ENCODE results near the gene C1orf167. TPM values are rescaled to one million over a fixed set of nuclear protein-coding genes. Genes with fewer than 3 reads are reported as not detected.

C1orf167 gene
- total and polyA plus RNA-seq, 4 experiments from 2014 or later: not detected

DNA sequence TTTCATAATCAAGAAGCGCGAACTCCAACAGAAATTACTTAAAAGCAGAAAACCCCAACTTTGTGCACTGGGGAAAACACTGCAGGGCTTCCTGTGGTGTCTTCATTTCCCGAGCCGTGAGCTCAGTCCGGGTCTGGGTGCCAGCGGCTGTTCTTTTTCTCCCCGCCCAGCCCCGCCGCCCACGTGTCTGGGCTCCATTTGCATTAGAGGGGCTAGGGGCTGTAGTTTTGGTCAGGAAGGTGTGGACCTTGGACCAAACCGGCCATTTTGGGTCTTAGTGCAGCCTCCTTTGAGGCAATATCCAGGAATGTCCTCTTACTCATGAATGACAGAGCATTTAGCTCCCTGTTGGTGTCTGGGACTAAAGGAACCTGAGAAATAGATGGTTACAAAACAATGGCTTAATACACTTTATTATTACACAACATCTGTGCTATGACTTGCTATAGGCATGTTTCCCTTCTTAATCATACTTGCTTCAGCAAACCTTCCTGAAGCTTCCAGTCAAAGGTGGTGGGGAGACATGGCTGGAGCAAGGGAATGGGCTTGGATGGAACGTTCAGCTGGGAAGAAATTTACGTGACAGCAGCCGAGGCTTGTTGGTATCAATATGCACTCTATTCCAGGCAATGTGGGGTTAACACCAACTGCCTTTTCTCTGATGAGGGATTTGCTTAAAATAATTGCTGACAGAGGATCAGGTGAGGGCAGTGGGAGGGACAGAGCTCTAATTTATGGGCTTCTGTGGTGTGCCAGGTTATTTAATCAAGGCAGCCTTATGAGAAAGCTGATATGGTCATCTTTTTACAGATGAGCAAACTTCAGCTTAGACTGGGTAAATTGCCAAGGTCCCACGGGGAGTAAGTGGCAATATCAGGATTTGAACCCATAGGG is 25.0 kb upstream of the C1orf167 start:
- Mint-ChIP-seq H3K36me3 (peaks cover 0 to 2% of the 10 kb centered on the region in 2 donors), H3K27ac (peak overlapping the region; percentile 43 to 81 (median 70)), H3K27me3 (no peaks in the 10 kb centered on the region), H3K9me3 (no peaks in the 10 kb centered on the region), H3K4me1 (peaks cover 41 to 81% (median 56%) of the 10 kb centered on the region in 4 donors), H3K4me3 (peak overlapping the region; percentile 89 to 97 (median 92))
- H3K27ac ChIP-seq (ENCODE audit: low read depth, low read length): peak overlapping the region; percentile 81
- H3K36me3 ChIP-seq (ENCODE audit: insufficient read depth, low read length): no peaks in the 10 kb centered on the region
- no peaks in the 10 kb centered on the region for H3K27me3 ChIP-seq (ENCODE audit: insufficient read depth, low read length)
- no peaks in the 10 kb centered on the region for H3K9me3 ChIP-seq (ENCODE audit: control insufficient read depth in 1 of 2, low read length in 2 of 2)
- ChIA-PET POLR2A (ENCODE audit: partially characterized antibody) (interaction anchor here (0.7 to 4.4 kb wide), 8 partner anchors 11 to 724 kb away, joined by 3 to 31 read pairs (median 5); partner anchors contain the start of genes CLCN6, FBXO6, MTHFR and TARDBP), CTCF (ENCODE audit: partially characterized antibody) (interaction anchor here (0.9 to 3.6 kb wide), 8 partner anchors 15 to 699 kb away, joined by 3 to 20 read pairs (median 4); partner anchors contain the start of gene FBXO6)
- DNase-seq: peak; percentile 42 to 56 (median 44)
- H3K4me3 ChIP-seq (ENCODE audit: low read length in 2 of 2): peak overlapping the region; percentile 84 to 93
- H3K4me1 ChIP-seq (ENCODE audit: insufficient read depth, low read length): peaks cover 60% of the 10 kb centered on the region
- intact Hi-C loops (cut with micrococcal nuclease): loop anchor here (2.0 kb wide), 2 partner anchors 18 to 70 kb away; partner anchors contain the start of gene CLCN6

DNA sequence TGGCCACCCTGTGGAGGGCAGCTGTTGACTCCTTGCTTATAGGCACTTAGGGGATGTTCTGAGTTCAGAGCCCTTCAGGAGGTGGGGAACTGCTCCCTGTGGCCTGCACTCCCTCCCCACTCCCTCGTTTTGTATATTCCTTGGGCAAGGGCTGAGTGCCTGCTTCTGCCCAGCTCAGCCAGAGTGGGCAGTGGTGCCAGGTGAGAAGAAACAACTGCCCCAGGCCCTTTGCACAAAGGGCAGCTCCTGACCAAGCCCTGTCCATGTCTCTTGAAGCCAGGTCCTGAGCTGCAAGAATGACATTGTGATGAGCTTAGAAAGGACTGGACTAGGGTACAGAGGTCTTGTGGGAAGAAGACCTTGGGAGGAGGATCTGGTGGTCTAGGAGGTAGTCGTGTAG is 23.9 kb upstream of the C1orf167 start:
- Mint-ChIP-seq H3K9me3 (peaks cover 0 to 2% (median 0%) of the 10 kb centered on the region in 8 donors), H3K4me1 (peaks cover 45 to 82% (median 62%) of the 10 kb centered on the region in 4 donors), H3K4me3 (peak overlapping the region in 6 of 8 donors; percentile 15 to 96 (median 32)), H3K27ac (peak overlapping the region in 4 of 7 donors; percentile 6 to 79 (median 71)), H3K36me3 (peaks cover 0 to 2% of the 10 kb centered on the region in 2 donors), H3K27me3 (no peaks in the 10 kb centered on the region)
- H3K4me3 ChIP-seq (ENCODE audit: low read length in 2 of 2): no peak overlapping the region
- no peaks in the 10 kb centered on the region for H3K9me3 ChIP-seq (ENCODE audit: control insufficient read depth in 1 of 2, low read length in 2 of 2)
- POLR2A ChIA-PET (ENCODE audit: partially characterized antibody): interaction anchor here (0.9 to 4.4 kb wide), 4 partner anchors 19 to 170 kb away, joined by 3 to 31 read pairs (median 14); partner anchors contain the start of gene FBXO6
- no peak for DNase-seq
- no peaks in the 10 kb centered on the region for H3K27me3 ChIP-seq (ENCODE audit: insufficient read depth, low read length)
- no peak overlapping the region for H3K27ac ChIP-seq (ENCODE audit: low read depth, low read length)
- CTCF ChIA-PET (ENCODE audit: partially characterized antibody): interaction anchor here (1.1 to 3.6 kb wide), 4 partner anchors 19 to 700 kb away, joined by 3 to 20 read pairs (median 10); partner anchors contain the start of gene FBXO6
- H3K4me1 ChIP-seq (ENCODE audit: insufficient read depth, low read length): peaks cover 67% of the 10 kb centered on the region
- no peaks in the 10 kb centered on the region for H3K36me3 ChIP-seq (ENCODE audit: insufficient read depth, low read length)
- intact Hi-C loops (cut with micrococcal nuclease): no loop called here

GRCh38 chr1:11738783-11739182 is 23.2 kb upstream of the C1orf167 start:
- no peaks in the 10 kb centered on the region for H3K27me3 Mint-ChIP-seq
- H3K4me3 ChIP-seq (ENCODE audit: low read length in 2 of 2): no peak overlapping the region
- H3K27ac Mint-ChIP-seq: peak overlapping the region in 3 of 7 donors; percentile 37 to 79 (median 67)
- intact Hi-C loops (cut with micrococcal nuclease): no loop called here
- no peak for DNase-seq
- no peaks in the 10 kb centered on the region for H3K9me3 ChIP-seq (ENCODE audit: control insufficient read depth in 1 of 2, low read length in 2 of 2)
- H3K27me3 ChIP-seq (ENCODE audit: insufficient read depth, low read length): no peaks in the 10 kb centered on the region
- ChIA-PET CTCF (ENCODE audit: partially characterized antibody) (interaction anchor here (3.6 kb wide), 1 partner anchor 75 kb away, joined by 18 read pairs; the partner anchor contains the start of gene FBXO6), POLR2A (ENCODE audit: partially characterized antibody) (no interaction called here)
- peaks cover 0 to 2% of the 10 kb centered on the region in 2 donors for H3K36me3 Mint-ChIP-seq
- H3K4me3 Mint-ChIP-seq: peak overlapping the region in 3 of 8 donors; percentile 7 to 26 (median 26)
- H3K4me1 Mint-ChIP-seq: peaks cover 45 to 80% (median 62%) of the 10 kb centered on the region in 4 donors
- no peaks in the 10 kb centered on the region for H3K36me3 ChIP-seq (ENCODE audit: insufficient read depth, low read length)
- no peak overlapping the region for H3K27ac ChIP-seq (ENCODE audit: low read depth, low read length)
- peaks cover 67% of the 10 kb centered on the region for H3K4me1 ChIP-seq (ENCODE audit: insufficient read depth, low read length)
- H3K9me3 Mint-ChIP-seq: peaks cover 0 to 2% (median 0%) of the 10 kb centered on the region in 8 donors

DNA sequence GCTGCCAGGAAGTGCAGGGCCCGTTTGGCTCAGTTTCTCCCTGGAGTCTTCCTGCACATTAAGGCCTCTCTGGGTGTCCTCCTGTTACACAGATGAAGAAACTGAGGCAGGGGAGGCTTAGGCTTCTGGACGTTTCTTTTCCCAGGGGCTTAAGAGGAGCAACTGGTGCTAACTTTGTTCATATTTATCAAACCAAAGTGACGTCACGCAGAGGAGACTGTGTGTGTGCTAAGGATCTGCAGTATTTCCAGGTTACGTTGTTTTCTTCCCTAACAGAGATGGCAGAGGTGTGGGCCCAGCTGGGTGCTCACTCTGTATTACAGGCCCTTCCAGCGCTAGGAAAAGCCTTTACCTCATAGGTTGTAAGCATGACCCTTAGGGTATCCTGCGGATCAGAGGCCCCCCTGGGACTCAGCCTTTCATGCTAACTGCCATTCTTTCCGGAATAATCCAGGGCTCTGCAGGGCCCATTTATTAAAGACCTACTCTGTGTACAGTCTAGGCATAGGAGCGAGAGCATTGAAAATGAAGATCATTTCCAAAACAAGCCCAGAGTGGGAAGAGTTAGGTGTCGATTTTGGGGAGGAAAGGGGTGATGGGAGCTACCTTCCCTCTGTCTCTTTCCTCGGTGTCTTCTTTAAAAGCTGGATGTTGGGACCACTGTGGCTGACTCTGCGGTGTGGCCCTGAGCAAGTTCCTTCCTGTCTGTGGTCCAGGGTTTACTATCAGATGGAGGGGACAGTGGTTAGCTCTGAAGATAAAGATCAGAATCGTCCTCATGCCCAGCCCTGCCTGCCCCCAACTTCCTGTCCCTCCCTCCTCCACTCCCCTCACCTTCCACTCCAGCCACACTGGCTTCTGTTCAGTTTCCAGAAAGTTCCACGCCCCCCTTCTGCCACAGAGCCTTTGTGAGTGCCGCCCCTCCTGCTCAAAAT is 21.5 kb upstream of the C1orf167 start:
- H3K9me3 ChIP-seq (ENCODE audit: control insufficient read depth in 1 of 2, low read length in 2 of 2): no peaks in the 10 kb centered on the region
- Mint-ChIP-seq H3K9me3 (peaks cover 0 to 2% (median 0%) of the 10 kb centered on the region in 8 donors), H3K27ac (peak overlapping the region in 6 of 7 donors; percentile 18 to 66 (median 54)), H3K27me3 (no peaks in the 10 kb centered on the region), H3K36me3 (peaks cover 0 to 3% of the 10 kb centered on the region in 2 donors), H3K4me1 (peaks cover 43 to 80% (median 60%) of the 10 kb centered on the region in 4 donors), H3K4me3 (peak overlapping the region in 7 of 8 donors; percentile 63 to 83 (median 74))
- intact Hi-C loops (cut with micrococcal nuclease): no loop called here
- peaks cover 65% of the 10 kb centered on the region for H3K4me1 ChIP-seq (ENCODE audit: insufficient read depth, low read length)
- no peaks in the 10 kb centered on the region for H3K36me3 ChIP-seq (ENCODE audit: insufficient read depth, low read length)
- H3K4me3 ChIP-seq (ENCODE audit: low read length in 2 of 2): peak overlapping the region; percentile 9 to 14
- no peaks in the 10 kb centered on the region for H3K27me3 ChIP-seq (ENCODE audit: insufficient read depth, low read length)
- H3K27ac ChIP-seq (ENCODE audit: low read depth, low read length): no peak overlapping the region
- ChIA-PET POLR2A (ENCODE audit: partially characterized antibody) (interaction anchor here (1.0 to 2.1 kb wide), 3 partner anchors 10 to 167 kb away, joined by 3 to 6 read pairs (median 4); no protein-coding TSS in a partner anchor), CTCF (ENCODE audit: partially characterized antibody) (interaction anchor here (1.2 kb wide), 1 partner anchor 29 kb away, joined by 3 read pairs; no protein-coding TSS in a partner anchor)
- DNase-seq: peak; percentile 29 to 50 (median 36)

- Histone ChIP-seq H3K27me3 (ENCODE audit: insufficient read depth, low read length) (no peaks in the 10 kb centered on the region), H3K9me3 (ENCODE audit: control insufficient read depth in 1 of 2, low read length in 2 of 2) (no peaks in the 10 kb centered on the region), H3K4me1 (ENCODE audit: insufficient read depth, low read length) (peaks cover 61% of the 10 kb centered on the region), H3K4me3 (ENCODE audit: low read length in 2 of 2) (no peak overlapping the region), H3K36me3 (ENCODE audit: insufficient read depth, low read length) (no peaks in the 10 kb centered on the region), H3K27ac (ENCODE audit: low read depth, low read length) (no peak overlapping the region)
- ChIA-PET CTCF (ENCODE audit: partially characterized antibody) (interaction anchor here (1.1 to 1.2 kb wide), 2 partner anchors 22 to 30 kb away, joined by 3 read pairs; no protein-coding TSS in a partner anchor), POLR2A (ENCODE audit: partially characterized antibody) (interaction anchor here (1.6 to 2.1 kb wide), 2 partner anchors 11 to 46 kb away, joined by 4 to 6 read pairs; no protein-coding TSS in a partner anchor)
- peaks cover 0 to 2% (median 0%) of the 10 kb centered on the region in 8 donors for H3K9me3 Mint-ChIP-seq
- peaks cover 42 to 72% (median 58%) of the 10 kb centered on the region in 4 donors for H3K4me1 Mint-ChIP-seq
- intact Hi-C loops (cut with micrococcal nuclease): no loop called here
- no peak overlapping the region for H3K27ac Mint-ChIP-seq
- peaks cover 7 to 11% of the 10 kb centered on the region in 2 donors for H3K36me3 Mint-ChIP-seq
- H3K27me3 Mint-ChIP-seq: no peaks in the 10 kb centered on the region
- no peak for DNase-seq
- H3K4me3 Mint-ChIP-seq: peak overlapping the region in 6 of 8 donors; percentile 6 to 83 (median 74)
These were observed 20.5 kb upstream of the C1orf167 start for GRCh38 chr1:11741482-11741881.

GRCh38 chr1:11741919-11742558 is 20.0 kb upstream of the C1orf167 start:
- H3K4me1 ChIP-seq (ENCODE audit: insufficient read depth, low read length): peaks cover 55% of the 10 kb centered on the region
- no peak overlapping the region for H3K27ac ChIP-seq (ENCODE audit: low read depth, low read length)
- no peak for DNase-seq
- peaks cover 13 to 16% of the 10 kb centered on the region in 2 donors for H3K36me3 Mint-ChIP-seq
- no peak overlapping the region for H3K4me3 ChIP-seq (ENCODE audit: low read length in 2 of 2)
- H3K4me3 Mint-ChIP-seq: peak overlapping the region in 5 of 8 donors; percentile 6 to 73 (median 46)
- intact Hi-C loops (cut with micrococcal nuclease): no loop called here
- H3K36me3 ChIP-seq (ENCODE audit: insufficient read depth, low read length): no peaks in the 10 kb centered on the region
- no peaks in the 10 kb centered on the region for H3K27me3 Mint-ChIP-seq
- ChIA-PET CTCF (ENCODE audit: partially characterized antibody) (interaction anchor here (1.1 kb wide), 1 partner anchor 22 kb away, joined by 3 read pairs; no protein-coding TSS in a partner anchor), POLR2A (ENCODE audit: partially characterized antibody) (interaction anchor here (1.6 to 2.1 kb wide), 2 partner anchors 11 to 46 kb away, joined by 4 to 6 read pairs; no protein-coding TSS in a partner anchor)
- no peaks in the 10 kb centered on the region for H3K27me3 ChIP-seq (ENCODE audit: insufficient read depth, low read length)
- no peaks in the 10 kb centered on the region for H3K9me3 ChIP-seq (ENCODE audit: control insufficient read depth in 1 of 2, low read length in 2 of 2)
- peaks cover 0 to 2% (median 0%) of the 10 kb centered on the region in 8 donors for H3K9me3 Mint-ChIP-seq
- H3K4me1 Mint-ChIP-seq: peaks cover 42 to 72% (median 57%) of the 10 kb centered on the region in 4 donors
- H3K27ac Mint-ChIP-seq: peak overlapping the region in 5 of 7 donors; percentile 18 to 87 (median 42)
